NCI-H2107 (cell line): ENCODE measurements around the gene AMZ2.
A peak's percentile ranks its signal among the peaks of the same experiment; 100 is the strongest.
"Not testable (repeated sequence)": the region's sequence is repeated elsewhere in the genome, so short reads cannot be mapped to it uniquely, and the experiment has no call there.

Source experiments
- DNase-seq: peaks from one replicate; lab custom pipeline; 2025; lab: John Stamatoyannopoulos, UW

Gene AMZ2, protein sequence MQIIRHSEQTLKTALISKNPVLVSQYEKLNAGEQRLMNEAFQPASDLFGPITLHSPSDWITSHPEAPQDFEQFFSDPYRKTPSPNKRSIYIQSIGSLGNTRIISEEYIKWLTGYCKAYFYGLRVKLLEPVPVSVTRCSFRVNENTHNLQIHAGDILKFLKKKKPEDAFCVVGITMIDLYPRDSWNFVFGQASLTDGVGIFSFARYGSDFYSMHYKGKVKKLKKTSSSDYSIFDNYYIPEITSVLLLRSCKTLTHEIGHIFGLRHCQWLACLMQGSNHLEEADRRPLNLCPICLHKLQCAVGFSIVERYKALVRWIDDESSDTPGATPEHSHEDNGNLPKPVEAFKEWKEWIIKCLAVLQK

GRCh38 chr17:68247445-68248198 is at the start of gene AMZ2:
TSS of gene AMZ2 (plus strand) at chr17:68248043. CDS start at chr17:68250188, 2,145 bp downstream.
- peak; percentile 76 for DNase-seq

- DNase-seq: no peak
Measured at GRCh38 chr17:68198931-68199836, 48.7 kb upstream of the AMZ2 start.

DNA sequence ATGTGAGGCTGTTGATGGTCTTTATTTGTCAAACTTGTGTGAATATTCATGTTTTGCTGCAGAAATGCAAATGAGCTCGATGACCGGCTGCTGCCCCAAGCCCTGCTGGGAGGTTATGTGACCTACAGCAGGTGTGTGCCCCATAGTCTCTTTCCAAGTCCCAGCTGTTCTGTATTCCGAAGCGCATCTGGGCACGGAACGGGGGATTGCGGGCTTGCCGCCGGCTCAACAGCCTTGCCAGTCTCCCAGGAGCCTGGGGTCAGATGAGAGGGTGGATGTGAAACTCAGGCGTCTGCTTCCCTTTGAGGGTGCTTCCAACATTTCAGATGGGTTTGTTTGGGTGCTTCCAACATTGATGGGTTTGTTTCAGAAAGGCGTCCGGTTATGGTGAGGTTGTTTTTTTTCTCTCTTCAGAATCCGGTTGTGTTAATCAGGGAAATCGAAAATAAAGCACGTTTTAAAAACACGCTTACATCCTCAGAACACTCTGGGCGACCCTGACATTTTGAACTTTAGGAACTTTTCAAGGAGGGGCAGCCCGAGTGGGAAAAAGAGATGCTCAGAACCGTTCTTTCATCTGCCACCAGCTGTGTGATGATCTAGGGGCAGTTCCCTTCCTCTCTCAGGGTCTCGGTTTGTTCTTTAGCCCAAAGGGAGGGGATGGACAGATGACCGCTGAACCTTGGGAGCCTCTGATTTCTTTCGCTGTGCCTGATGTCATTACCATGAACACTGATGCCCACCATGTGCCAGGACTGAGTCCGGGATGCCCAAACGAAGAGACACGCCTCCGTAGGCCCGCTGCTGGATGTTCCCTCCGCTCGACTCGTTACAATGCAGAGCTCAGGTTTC is 47.8 kb upstream of the AMZ2 start:
- no peak for DNase-seq

- DNase-seq: no peak
Measured at GRCh38 chr17:68200689-68201417, 47.0 kb upstream of the AMZ2 start.

- DNase-seq: not testable (repeated sequence)
Measured at GRCh38 chr17:68201418-68201771, 46.4 kb upstream of the AMZ2 start.

DNA sequence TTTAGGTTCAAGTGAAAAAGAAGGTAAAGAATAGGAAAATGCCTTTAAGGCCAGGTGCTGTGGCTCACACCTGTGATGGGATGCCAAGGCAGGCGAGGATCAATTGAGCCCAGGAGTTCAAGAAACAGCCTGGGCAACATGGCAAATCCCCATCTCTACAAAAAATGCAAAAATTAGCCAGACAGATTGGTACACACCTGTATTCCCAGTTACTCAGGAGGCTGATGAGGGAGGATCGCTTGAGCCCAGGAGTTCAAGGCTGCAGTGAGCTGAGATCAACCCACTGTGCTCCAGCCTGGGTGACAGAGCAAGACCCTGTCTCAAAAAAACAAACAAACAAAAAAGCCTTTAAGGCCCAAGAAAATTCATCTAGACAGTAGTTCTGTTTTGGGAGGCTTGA is 45.5 kb upstream of the AMZ2 start:
- not testable (repeated sequence) for DNase-seq

DNA sequence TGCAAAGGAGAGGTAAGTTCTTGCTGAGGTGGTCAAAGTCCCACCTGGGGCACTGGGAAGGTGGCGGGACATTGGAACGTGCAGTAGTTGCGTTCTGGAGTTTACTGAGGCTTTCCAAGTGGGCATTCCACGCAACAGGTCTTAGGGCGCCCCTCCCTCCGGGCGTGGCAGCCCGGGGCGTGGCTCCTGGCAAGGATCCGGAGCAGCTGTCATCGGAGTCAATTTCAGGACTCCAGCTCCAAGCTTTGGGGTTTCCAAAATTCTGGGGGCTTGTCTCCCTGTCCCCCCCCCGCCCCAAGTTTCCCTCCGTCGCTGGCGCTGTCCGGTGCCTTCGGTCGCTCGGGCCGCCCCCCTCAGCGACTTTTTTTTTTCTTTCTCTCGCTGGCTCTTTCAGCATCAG is 43.1 kb upstream of the AMZ2 start:
- no peak for DNase-seq

DNA sequence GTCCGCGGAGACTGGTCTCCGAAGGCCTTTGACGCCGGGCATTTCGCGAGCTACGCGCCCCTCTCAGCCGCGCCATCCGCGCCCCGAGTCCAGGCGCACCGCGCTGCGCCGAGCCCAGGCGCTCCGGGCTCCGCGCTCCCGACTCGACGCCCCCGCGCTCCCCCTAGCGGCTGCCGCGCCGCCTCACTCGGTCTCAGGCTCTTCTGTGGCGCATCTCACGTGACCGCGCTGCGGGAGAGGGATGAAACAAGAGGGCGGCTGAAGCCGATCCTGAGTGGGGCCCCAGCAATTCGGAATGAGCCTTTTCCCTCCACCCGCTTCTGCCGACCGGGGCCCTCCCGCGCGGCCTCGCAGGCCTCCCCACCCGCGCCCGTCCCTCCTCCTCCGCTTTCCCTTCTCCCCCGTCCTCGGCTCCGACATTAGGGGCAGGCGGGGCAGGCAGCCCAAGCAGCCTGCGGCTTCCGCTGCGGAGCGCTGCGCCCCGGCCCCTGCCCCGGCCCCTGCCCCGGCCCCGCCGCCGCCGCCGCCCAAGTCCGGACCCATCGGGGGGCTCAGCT is 42.5 kb upstream of the AMZ2 start:
- DNase-seq: peak; percentile 72

GRCh38 chr17:68205808-68206720 is 41.8 kb upstream of the AMZ2 start:
- DNase-seq: no peak

DNA sequence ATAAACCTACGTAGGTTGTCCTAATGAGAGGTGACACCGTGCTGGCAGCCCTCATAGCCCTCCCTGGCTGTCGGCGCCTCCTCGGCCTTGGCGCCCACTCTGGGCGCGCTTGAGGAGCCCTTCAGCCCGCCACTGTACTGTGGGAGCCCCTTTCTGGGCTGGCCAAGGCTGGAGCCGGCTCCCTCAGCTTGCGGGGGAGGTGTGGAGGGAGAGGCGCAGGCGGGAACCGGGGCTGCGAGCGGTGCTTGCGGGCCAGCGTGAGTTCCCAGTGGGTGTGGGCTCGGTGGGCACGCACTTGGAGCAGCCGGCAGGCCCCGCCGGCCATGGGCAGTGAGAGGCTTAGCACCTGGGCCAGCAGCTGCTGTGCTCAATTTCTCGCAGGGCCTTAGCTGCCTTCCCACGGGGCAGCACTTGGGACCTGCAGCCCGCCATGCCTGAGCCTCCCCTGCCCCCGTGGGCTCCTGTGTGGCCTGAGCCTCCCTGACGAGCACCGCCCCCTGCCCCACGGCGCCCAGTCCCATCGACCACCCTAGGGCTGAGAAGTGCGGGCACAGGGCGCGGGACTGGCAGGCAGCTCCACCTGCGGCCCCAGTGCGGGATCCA is 40.1 kb upstream of the AMZ2 start:
- no peak for DNase-seq

- DNase-seq: not testable (repeated sequence)
Measured at GRCh38 chr17:68208651-68209050, 39.2 kb upstream of the AMZ2 start.

- DNase-seq: not testable (repeated sequence)
Measured at GRCh38 chr17:68209191-68209900, 38.5 kb upstream of the AMZ2 start.

- no peak for DNase-seq
Measured at GRCh38 chr17:68210570-68211315, 37.1 kb upstream of the AMZ2 start.

DNA sequence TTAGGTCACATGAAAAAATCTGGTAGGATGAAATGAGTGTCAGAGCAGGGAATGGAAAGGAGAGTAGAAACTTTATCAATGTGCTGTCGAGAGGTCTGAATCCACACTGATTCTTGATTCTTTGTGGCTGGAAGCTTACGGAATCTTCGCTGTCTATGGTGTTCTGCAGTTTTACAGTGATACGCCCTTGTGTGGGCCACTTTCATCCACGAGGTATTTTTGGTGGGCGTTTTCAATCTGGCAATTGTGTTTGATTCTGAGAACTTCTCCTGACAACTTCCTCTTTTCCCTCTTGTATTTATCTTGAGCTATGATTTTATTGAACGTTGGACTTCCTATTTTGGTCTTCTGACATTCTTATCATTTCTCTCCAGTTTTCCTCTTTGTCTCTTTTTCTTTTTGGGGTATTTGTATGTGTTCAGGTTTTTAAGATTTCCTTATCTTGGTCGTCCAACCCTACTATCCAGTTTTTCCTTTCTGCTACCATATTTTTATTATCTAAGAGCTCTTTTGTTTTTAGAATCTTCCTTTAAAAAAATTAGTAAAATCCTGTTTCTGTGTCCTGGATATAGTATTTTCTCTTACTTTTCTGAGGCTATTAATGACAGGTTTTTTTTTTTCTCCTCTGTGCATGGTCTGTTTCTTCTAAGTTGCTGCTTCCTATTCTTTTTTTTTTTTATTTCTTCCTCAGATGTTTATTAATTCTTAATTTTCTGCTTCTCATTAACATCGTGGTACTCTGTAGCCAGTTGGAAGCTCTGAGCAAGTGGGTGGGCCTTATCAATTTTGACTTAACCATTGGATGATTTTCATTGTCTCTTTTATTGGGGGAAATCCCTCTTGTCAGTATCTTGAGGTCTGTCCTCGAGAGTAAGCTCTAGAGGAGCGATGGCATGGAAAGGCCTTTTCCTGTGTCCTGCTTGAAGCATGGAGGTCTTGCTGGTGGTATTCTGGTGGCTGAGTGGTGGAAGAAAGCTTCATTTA is 34.1 kb upstream of the AMZ2 start:
- DNase-seq: not testable (repeated sequence)

- not testable (repeated sequence) for DNase-seq
Measured at GRCh38 chr17:68215453-68215852, 32.4 kb upstream of the AMZ2 start.

DNA sequence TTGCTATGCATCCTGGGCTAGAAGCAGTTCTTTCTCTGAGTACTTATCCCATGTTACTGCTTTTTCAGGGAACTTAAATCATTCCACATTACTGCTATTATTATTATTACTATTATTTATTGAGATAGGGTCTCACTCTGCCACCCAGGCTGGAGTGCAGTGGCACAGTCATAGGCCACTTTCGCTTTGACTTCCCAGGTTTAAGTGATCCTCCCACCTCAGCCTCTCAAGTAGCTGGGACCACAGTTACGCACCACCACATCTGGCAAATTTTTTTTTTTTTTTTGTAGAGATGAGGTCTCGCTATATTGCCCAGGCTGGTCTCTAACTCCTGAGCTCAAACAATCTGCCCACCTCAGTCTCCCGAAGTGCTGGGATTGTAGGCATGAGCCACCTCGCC is 28.4 kb upstream of the AMZ2 start:
- DNase-seq: not testable (repeated sequence)
